GM18507 (cell line): ENCODE results near the gene DDX28.
"Not testable (repeated sequence)": the region's sequence is repeated elsewhere in the genome, so short reads cannot be mapped to it uniquely, and the experiment has no call there.

Experiments used
- DNase-seq: peaks from one replicate; pipeline ENCODE4 v3.0.0; 2011; ENCODE audit warnings: low read depth; ENCODE audit not compliant: insufficient read length; ENCODE audit errors: extremely low spot score
- FAIRE-seq: peaks from 2 replicates; lab custom pipeline; 2011; peaks lifted over from hg19 to GRCh38; lab: Jason Lieb, UNC

The DDX28 gene

DNA sequence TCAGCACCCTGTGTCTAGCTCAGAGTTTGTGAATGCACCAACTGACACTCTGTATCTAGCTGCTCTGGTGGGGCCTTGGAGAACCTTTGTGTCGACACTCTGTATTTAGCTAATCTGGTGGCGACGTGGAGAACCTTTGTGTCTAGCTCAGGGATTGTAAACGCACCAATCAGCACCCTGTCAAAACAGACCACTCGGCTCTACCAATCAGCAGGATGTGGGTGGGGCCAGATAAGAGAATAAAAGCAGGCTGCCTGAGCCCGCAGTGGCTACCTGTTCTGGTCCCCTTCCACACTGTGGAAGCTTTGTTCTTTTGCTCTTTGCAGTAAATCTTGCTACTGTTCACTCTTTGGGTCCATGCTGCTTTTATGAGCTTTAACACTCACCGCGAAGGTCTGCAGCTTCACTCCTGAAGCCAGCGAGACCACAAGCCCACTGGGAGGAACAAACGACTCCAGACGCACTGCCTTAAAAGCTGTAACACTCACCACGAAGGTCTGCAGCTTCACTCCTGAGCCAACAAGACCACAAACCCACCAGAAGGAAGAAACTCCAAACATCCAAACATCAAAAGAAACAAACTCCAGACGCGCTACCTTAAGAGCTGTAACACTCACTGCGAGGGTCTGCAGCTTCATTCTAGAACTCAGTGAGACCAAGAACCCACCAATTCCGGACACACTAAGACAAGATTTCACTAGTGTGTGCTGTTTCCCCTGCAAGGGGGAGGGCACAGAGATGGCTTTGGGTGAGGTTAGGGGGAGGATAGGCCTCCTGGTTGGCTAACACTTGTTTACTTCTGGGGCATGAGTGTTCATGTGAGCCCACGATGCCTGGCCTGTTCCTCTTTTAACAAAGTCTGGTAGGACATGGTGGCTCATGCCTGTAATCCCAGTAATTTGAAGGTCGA lies 24.0 kb downstream of the DDX28 start, which contains the start of gene DPEP2:
Gene DPEP2 (minus strand): TSS at position 706 of the 910 bp plus-strand sequence. CDS start 6,272 bp downstream, outside the sequence.
- not testable (repeated sequence) for FAIRE-seq, DNase-seq

DNA sequence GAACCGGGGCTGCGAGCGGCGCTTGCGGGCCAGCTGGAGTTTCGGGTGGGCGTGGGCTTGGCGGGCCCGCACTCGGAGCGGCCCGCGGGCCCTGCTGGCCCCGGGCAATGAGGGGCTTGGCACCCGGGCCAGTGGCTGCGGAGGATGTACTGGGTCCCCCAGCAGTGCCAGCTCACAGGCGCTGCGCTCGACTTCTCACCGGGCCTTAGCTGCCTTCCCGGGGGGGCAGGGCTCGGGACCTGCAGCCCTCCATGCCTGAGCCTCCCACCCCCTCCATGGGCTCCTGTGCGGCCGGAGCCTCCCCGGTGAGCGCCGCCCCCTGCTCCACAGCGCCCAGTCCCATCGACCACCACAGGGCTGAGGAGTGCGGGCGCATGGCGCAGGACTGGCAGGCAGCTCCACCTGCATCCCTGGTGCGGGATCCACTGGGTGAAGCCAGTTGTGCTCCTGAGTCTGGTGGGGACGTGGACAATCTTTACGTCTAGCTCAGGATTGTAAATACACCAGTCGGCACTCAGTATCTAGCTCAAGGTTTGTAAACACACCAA lies 24.7 kb downstream of the DDX28 start:
- not testable (repeated sequence) for DNase-seq, FAIRE-seq

DNA sequence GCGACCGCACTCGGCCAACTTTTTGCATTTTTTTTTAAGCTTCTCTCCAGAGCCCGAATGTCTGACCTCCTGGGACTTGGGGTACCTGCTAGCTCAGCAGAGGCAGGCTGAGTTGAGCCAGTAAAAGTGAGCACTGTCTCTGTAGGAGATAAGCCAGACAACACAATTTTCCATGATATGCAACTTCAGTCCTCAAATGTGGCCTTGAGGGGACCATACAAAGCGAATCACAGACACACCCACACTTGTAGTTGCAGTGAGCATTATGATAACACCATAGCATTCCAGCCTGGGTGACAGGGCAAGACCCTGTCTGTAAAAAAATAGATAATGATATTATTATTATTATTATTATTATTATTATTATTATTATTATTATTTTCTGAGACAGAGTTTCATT lies 26.4 kb downstream of the DDX28 start:
- no peak for DNase-seq
- no peak for FAIRE-seq

DNA sequence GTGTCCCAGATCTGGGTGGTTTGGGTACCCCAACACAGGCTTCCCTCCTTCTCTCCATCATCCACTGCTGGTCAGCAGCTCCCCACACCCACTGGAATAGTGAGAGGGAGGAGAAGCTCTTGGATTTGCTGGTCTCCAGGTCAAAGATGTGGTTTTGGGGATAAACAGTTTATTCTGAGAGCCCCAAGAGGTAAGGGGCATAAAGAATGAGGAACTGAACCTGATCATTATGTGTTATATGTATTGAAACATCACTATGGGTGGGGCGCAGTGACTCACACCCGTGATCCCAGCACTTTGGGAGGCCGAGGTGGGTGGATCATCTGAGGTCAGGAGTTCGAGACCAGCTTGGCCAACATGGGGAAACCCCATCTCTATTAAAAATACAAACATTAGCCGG lies 27.6 kb downstream of the DDX28 start:
- FAIRE-seq = no peak
- no peak for DNase-seq

DNA sequence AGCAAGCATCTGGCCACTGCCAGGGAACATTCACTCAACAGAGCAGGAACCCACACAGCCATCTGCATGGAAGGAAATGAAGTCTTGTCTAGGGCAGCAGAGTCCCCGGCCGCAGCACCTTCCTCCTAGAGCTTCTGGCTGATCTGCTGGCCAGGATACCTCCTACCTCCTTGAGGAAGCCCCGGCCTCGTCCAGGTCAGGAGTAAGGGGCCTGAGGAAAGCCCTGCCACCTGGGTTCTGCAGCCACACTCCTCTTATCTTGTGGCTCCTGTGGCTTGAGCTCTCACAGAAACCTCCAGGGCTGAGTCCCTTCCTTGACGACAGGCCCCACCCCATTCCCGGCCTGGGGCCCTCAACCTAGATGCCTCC lies 29.0 kb downstream of the DDX28 start:
- FAIRE-seq, DNase-seq: not testable (repeated sequence)

DNA sequence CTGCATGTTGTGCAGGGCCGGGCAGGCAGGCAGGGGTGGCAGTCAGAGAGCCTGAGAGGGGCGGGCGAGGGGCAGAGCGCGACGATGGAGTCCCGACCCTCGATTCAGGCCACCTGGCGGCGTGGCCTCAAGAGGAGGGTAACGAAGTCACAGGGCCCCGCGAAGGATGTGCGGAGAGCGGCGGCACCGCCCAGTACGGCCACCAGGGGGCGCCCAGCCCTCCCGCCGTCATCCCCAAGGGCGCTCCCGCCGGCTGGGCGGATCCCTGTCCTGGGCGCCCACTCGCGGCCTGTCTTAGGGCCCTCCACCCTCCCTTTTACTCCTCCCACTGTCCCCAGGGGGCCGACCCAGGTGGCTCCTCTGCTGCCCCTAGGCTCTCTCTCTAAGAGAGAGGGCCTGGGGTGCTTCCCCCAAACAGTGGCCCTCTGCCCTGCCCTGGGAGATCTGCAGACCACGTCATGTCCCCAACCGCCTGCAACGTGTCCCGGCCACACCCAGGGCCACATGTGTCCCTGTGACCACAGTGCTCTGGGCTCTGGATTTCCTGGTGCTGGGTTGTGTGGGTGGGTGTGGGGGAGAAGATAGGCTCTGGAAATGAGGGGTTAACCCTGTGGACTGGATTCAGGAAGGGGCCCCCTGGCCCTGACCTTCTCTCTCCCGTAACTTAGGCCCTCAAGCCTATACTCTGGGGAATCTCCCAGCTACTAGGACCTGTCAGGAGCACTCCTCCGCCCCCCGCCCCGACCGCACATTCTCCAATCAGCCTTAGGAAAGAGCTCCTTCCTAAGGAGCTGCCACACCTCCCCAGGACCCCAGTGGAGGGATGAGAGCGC lies 29.6 kb downstream of the DDX28 start:
- DNase-seq (peak; percentile 77), FAIRE-seq (peak; percentile 75)

DNA sequence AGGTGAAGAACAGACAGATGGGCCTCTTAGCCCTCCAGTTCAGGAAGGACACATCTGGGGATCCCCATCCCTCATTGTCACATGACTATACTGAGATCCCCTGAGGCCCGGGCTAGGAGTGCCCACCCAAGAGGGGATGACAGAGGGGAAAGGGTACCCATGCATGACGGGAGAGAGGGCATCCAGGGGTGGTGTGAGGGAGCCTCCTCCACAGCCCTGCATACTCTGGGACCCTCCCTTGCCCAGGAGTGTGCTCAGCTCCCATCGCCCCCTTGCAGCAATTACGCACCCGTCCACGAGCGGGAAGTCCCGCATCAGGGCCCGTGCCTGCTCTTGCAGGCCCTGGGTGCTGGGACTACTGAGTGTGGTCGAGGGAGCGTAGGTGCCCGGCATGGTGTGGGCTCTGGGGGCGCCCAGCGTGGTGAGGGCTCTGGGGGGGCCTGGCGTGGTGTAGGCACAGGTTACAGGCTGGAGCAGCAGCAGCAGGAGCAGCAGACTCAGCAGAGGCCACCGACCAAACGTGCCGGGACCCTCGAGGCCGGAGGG lies 30.3 kb downstream of the DDX28 start:
- no peak for FAIRE-seq
- no peak for DNase-seq

DNA sequence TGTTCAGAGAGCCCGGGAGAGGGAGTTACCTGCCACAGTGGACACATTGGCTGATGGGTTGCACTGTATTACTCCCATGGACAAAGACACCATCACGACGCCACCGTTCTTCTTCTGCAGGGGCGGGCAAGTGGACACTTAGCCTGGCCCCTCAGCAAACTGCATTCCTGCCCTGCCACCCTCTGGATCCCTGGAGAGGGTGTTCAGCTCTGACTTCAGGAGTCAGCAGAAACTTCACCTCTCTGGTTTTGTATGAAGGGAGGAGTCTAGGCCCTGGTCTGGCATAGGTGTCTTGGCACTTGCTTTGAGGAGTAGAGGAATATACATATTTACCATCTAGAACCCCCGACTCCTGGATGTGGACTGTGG lies 33.0 kb downstream of the DDX28 start:
- DNase-seq (no peak), FAIRE-seq (no peak)

DNA sequence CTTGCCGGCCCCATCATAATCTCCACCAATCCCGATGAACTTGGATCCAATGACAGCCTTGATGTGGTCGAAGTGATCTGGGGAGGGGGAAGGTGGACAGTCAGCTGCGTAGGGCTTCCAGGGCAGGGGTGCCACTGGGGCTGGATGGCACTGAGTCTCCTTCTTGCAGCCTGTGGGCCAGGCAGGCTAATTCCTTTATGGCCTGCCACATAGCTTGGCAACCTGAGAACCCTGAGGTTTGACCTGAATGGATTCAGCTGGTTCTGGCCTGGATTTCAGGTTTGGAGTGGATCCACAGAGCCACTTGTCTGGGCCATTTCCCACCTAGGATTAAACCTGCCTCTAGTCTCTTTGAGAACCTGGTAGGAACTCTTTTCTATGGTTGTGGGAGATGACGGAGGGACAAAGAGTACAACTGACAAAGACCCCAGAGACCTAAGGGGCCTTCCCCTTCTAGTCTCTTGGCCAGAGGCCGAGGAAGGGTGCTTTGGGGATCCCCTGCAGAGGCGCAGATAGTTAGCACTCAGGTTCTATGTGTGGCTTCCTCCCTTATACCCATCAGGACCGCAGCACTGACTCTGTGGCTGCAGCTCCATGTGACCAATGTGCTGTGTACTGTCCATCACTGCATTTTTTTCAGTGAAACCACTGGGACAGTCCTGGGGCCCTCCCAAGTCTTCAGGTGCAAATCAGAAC lies 33.6 kb downstream of the DDX28 start:
- FAIRE-seq (peak; percentile 58), DNase-seq (no peak)

DNA sequence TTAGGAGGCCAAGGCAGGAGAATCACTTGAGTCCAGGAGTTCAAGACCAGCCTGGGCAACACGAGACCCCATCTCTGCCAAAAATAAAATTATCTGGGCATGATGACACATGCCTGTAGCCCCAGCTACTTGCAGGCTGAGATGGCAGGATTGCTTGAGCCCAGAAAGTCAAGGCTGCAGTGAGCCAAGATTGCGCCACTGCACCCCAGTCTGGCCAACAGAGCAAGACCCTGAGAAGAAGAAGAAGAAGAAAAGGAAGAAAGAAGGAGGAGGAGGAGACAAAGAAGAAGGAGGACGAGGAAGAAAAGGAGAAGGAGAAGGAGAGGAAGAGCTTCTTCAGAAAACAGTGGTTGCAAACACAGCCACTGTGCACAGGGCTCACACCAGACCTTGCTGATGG lies 34.4 kb downstream of the DDX28 start:
- no peak for DNase-seq
- FAIRE-seq = no peak

DNA sequence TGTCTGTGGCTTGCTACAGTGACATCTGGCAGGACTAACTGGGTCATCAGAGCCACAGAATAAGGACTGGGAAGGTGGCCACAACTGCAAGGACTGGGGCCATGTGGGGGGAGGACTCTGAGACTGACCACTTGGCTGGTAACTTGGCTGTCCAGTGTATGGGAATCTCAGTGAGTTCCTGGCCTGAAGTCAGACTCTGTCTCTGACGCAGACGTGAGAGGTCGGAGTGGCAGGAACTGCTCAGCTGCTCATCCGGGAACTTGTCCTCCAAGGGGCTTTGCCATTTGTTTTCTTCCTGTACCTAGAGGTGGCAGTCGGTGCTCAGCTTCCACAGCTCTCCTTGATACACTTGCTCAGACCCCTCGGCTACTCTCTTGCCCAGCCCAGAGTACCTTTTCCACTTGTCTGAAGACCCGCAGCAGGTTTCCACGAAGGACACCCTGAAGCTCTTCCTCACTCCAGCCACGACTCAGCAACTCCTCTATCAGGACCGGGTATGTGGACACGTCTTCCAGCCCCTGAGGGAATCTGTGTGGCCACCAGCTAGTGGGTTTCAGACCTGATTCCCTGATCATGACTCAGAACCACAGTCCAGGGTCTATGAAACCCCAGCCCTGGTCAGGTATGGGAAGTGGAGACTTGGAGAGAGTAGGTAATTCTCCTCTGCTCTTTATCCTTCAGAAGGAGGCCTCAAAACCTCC lies 35.4 kb downstream of the DDX28 start:
- no peak for FAIRE-seq

DNA sequence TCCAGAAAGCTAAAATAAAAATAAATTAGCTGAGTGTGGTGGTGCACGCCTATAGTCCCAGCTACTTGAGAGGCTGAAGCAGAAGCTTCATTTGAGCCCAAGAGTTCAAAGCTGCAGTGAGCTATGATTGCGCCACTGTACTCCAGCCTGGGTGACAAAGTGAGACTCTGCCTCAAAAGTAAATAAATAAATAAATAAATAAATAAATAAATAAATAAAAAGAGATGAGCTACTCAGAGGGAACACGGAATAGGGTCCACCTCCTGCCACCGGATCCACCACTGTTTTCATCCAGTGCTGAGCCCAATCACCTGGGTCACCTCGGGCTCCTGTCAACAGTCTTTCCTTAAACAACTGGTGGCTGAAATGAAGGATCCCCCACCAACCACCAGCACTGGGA lies 36.1 kb downstream of the DDX28 start:
- FAIRE-seq = no peak
- no peak for DNase-seq

More for the DNA sequence above, 35.4 kb downstream of the DDX28 start:
- no peak for DNase-seq

DNA sequence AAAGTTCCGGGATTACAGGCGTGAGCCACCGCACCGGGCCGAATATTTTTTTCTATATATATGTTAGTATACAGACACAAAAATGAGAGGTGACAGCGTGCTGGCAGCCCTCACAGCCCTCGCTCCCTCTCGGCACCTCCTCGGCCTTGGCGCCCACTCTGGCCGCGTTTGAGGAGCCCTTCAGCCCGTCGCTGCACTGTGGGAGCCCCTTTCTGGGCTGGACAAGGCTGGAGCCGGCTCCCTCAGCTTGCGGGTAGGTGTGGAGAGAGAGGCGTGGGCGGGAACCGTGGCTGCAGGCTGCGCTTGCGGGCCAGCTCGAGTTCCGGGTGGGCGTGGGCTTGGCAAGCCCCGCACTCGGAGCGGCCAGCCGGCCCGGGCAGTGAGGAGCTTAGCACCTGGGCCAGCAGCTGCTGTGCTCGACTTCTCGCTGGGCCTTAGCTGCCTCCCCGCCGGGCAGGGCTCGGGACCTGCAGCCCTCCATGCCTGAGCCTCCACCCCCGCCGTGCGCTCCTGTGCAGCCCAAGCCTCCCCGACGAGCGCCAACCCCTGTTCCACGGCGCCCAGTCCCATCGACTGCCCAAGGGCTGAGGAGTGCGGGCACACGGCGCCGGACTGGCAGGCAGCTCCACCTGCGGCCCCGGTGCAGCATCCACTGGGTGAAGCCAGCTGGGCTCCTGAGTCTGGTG lies 40.9 kb downstream of the DDX28 start:
- DNase-seq = no peak
- FAIRE-seq = no peak

DNA sequence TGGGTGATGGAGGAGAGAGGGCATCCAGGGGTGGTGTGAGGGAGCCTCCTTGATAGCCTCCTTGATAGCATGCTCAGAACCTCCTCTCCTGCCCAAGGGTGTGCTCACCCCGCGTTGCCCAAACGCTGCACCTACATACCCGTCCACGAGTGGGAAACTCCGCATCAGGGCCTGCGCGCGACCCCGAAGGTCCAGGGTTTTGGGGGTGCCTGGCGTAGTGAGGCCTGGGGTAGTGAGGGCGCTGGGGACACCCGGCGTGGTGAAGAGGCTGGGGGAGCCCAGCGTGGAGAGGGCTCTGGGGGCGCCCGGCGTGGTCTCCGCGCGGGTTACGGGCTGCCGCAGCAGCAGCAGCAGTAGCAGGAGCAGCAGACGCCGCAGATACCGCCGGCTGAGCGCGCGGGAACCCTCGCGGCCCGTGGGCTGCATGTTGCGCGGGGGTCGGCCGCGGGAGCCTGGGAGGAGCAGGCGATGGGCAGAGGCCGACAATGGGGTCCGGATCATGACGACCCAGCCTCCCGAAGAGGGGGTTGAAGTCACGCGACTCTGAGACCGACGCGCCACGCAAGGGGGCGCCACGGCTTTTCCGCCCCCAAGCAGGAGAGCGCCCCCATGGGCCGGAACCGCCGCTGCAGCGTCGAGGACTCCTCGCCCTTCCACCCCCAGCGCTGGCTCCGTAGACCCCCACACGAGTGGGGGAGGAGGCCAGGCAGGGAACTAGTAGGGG lies 42.9 kb downstream of the DDX28 start, which contains the start of gene DPEP3:
Gene DPEP3 (minus strand): TSS at position 545 of the 724 bp plus-strand sequence. CDS start 119 bp downstream, at position 426.
- FAIRE-seq = no peak
- no peak for DNase-seq

DNA sequence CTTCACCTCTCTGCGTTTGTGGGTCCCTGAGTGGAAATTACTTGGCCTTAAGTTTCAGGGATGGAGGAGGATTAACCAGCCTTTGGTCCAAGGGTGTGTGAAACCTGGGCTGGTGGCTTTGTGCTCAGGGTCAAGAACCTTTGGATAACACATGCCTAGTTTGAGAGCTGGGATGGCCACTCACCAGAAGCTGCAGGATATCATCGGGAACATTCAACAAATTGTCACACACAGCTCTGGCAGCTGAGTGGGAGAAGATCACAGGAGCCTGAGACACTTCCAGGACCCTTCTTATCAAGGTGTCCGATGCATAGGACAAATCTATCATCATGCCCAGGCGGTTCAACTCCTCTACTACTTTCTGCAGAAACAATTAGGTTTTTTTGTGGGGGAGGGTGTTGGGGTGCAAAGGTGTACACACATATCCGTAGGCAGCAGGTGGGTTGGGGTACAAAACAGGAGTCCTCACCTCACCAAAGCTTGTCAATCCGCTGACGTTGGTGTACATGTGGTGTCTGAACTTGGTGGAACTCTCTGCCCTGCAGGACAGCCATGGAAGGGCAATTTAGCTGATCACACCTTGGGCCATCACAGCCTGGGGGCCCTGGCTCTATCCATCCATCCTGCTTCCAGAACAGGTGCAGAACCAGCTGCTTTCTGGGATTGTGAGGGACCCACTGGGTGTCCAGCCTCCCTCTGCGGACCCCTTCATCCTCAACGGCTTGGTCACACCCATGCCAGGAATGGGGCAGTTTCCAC lies 45.4 kb downstream of the DDX28 start:
- no peak for FAIRE-seq
- no peak for DNase-seq

DNA sequence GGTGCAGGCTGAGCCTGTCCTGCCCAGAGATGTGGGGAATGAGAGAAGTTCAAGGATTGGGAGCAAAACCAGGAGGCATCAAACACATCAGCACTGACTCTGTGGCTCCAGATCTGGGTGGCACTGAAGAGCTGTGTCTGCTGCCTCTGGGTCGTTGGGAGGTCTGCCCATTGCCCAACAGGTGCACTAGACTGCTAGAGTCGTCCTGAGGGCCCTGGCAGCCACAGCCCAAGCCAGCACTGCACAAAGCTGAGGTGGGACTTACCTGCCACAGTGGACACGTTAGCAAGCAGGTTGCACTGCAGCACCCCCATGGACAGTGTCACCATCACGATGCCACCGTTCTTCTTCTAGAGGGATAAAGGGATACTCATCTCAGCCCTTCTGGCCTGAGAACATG lies 46.0 kb downstream of the DDX28 start:
- DNase-seq (no peak), FAIRE-seq (no peak)

DNA sequence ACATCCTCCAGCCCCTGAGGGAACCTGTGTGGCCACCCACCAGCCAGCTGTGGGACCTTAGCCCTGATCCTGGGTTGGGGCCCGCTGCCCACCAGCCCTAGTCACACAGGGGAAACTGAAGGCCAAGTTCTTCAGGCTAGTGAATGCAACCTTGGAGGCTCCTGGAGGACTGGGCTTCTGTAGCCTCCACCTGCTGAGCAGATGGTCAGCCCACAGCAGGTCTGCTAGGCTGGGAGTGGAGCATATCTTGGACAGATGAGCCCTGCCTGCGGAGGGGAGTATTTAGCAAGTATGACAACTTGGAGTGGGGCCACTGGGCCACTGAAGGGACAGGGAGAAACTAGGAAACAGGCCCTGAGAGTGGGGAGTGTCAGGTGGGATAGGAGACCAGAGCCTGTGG lies 46.8 kb downstream of the DDX28 start:
- FAIRE-seq = no peak
- no peak for DNase-seq
